ENCODE measurements around the gene ERICH4. TPM values are rescaled to one million over a fixed set of nuclear protein-coding genes. Genes with fewer than 3 reads are reported as not detected.

The ERICH4 gene
- total and polyA plus RNA-seq, 2 donors (not counting 1 experiment from before 2014, with no cell fraction given) = not detected

GRCh38 chr19:41414461-41414860 lies 28.5 kb upstream of the ERICH4 start:
- H3K27me3 Mint-ChIP-seq = no peaks in the 10 kb centered on the region
- H3K27ac Mint-ChIP-seq = no peak overlapping the region
- peaks cover 0 to 57% of the 10 kb centered on the region in 2 experiments for H3K36me3 ChIP-seq (replicated peaks in 1 of 2; ENCODE audit: control extremely low read depth in 1 of 2, control insufficient read depth in 1 of 2, extremely low read depth in 1 of 2, insufficient read depth in 2 of 2, low read length in 1 of 2)
- H2AFZ ChIP-seq (ENCODE audit: insufficient read depth, low read depth, low read length, poor library complexity, severe bottlenecking) = no peak overlapping the region
- ATAC-seq (ENCODE audit: low read depth) (no peak), DNase-seq (no peak)
- intact Hi-C loops (cut with micrococcal nuclease) = no loop called here
- ChIA-PET POLR2A (no interaction called here), CTCF (interaction anchor here (0.6 kb wide), 1 partner anchor 420 kb away, joined by 3 read pairs; no protein-coding TSS in a partner anchor)
- no peaks in the 10 kb centered on the region for H3K27me3 ChIP-seq (replicated peaks in 1 of 4; ENCODE audit: control extremely low read depth in 1 of 4, control insufficient read depth in 3 of 4, insufficient read depth in 4 of 4, low read length in 3 of 4)
- H3K9ac ChIP-seq (ENCODE audit: low read length) = no peak overlapping the region
- no peaks in the 10 kb centered on the region for H4K20me1 ChIP-seq (ENCODE audit: control insufficient read depth, insufficient read depth, low read length, poor library complexity, severe bottlenecking)
- H3K4me1 Mint-ChIP-seq = peaks cover 6% of the 10 kb centered on the region
- no peak overlapping the region for H3K4me3 Mint-ChIP-seq
- H3K4me1 ChIP-seq (ENCODE audit: control insufficient read depth in 2 of 2, insufficient read depth in 2 of 2, low read length in 2 of 2) = peaks cover 6 to 9% of the 10 kb centered on the region in 2 donors
- H3K79me2 ChIP-seq (ENCODE audit: control insufficient read depth, insufficient read depth, low read length) = peaks cover 26% of the 10 kb centered on the region
- H3K9me3 ChIP-seq (ENCODE audit: control extremely low read depth in 1 of 3, control insufficient read depth in 2 of 3, insufficient read depth in 1 of 3, low read length in 2 of 3) = no peaks in the 10 kb centered on the region
- H3K9me3 Mint-ChIP-seq (ENCODE audit: insufficient read depth) = no peaks in the 10 kb centered on the region
- H3K4me3 ChIP-seq (ENCODE audit: control extremely low read depth in 1 of 5, extremely low read depth in 1 of 5, insufficient read depth in 1 of 5, low read depth in 2 of 5, low read length in 4 of 5) = no peak overlapping the region
- 98% methylated on average over 9 of the region's 9 CpGs for WGBS (ENCODE audit: insufficient coverage)
- H3K4me2 ChIP-seq (replicated peaks; ENCODE audit: low read depth, low read length, poor library complexity, severe bottlenecking) = no peak overlapping the region
- TF ChIP-seq CTCF (IDR thresholded peaks at IDR 0.05) (no peak), EZH2 (IDR thresholded peaks at IDR 0.05; ENCODE audit: borderline replicate concordance, insufficient read depth, low read depth, low read length, poor library complexity, severe bottlenecking) (no peak)
- no peak overlapping the region for H3K27ac ChIP-seq (ENCODE audit: low read length in 2 of 2)

GRCh38 chr19:41415154-41415571 lies 27.8 kb upstream of the ERICH4 start:
- peaks cover 2 to 4% of the 10 kb centered on the region in 2 donors for H3K4me1 ChIP-seq (ENCODE audit: control insufficient read depth in 2 of 2, insufficient read depth in 2 of 2, low read length in 2 of 2)
- ChIA-PET CTCF (no interaction called here), POLR2A (no interaction called here)
- H3K4me3 Mint-ChIP-seq = no peak overlapping the region
- no peak overlapping the region for H3K4me3 ChIP-seq (ENCODE audit: control extremely low read depth in 1 of 5, extremely low read depth in 1 of 5, insufficient read depth in 1 of 5, low read depth in 2 of 5, low read length in 4 of 5)
- no peaks in the 10 kb centered on the region for H3K9me3 ChIP-seq (ENCODE audit: control extremely low read depth in 1 of 3, control insufficient read depth in 2 of 3, insufficient read depth in 1 of 3, low read length in 2 of 3)
- no peak for TF ChIP-seq EZH2 (IDR thresholded peaks at IDR 0.05; ENCODE audit: borderline replicate concordance, insufficient read depth, low read depth, low read length, poor library complexity, severe bottlenecking)
- no peak for TF ChIP-seq CTCF (IDR thresholded peaks at IDR 0.05)
- H3K79me2 ChIP-seq (ENCODE audit: control insufficient read depth, insufficient read depth, low read length) = peaks cover 23% of the 10 kb centered on the region
- no peaks in the 10 kb centered on the region for H3K9me3 Mint-ChIP-seq (ENCODE audit: insufficient read depth)
- H3K4me1 Mint-ChIP-seq = peaks cover 1% of the 10 kb centered on the region
- intact Hi-C loops (cut with micrococcal nuclease) = no loop called here
- ATAC-seq (ENCODE audit: low read depth) (no peak), DNase-seq (no peak)
- H3K27me3 ChIP-seq (replicated peaks in 1 of 4; ENCODE audit: control extremely low read depth in 1 of 4, control insufficient read depth in 3 of 4, insufficient read depth in 4 of 4, low read length in 3 of 4) = no peaks in the 10 kb centered on the region
- no peak overlapping the region for H3K4me2 ChIP-seq (replicated peaks; ENCODE audit: low read depth, low read length, poor library complexity, severe bottlenecking)
- peaks cover 0 to 63% of the 10 kb centered on the region in 2 experiments for H3K36me3 ChIP-seq (replicated peaks in 1 of 2; ENCODE audit: control extremely low read depth in 1 of 2, control insufficient read depth in 1 of 2, extremely low read depth in 1 of 2, insufficient read depth in 2 of 2, low read length in 1 of 2)
- H3K9ac ChIP-seq (ENCODE audit: low read length) = no peak overlapping the region
- H4K20me1 ChIP-seq (ENCODE audit: control insufficient read depth, insufficient read depth, low read length, poor library complexity, severe bottlenecking) = no peaks in the 10 kb centered on the region
- 96% methylated on average over 7 of the region's 9 CpGs for WGBS (ENCODE audit: insufficient coverage)
- H3K27ac ChIP-seq (ENCODE audit: low read length in 2 of 2) = no peak overlapping the region
- H3K27ac Mint-ChIP-seq = no peak overlapping the region
- no peak overlapping the region for H2AFZ ChIP-seq (ENCODE audit: insufficient read depth, low read depth, low read length, poor library complexity, severe bottlenecking)
- H3K27me3 Mint-ChIP-seq = no peaks in the 10 kb centered on the region

Measured in B cell (primary cell).